ENCODE data around the gene BRD2.

BRD2 gene

DNA sequence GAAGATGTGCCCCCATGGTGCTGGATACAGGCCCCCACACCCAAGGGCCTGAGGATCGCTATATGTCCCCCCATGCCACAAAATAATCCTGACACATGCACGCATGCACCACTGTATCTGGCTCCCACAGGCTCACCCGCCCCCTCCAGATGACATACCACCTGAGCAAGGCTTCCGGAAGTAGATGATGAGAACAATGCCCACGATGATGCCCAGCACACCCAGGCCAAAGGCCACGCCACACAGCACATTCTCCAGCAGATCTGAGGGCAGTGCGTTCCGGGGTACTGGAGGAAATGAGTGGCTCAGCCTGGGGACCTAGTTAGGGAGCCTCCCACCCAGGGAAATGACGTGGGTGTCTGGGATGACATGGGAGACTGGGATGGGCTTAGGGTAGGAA is 19.3 kb upstream of the BRD2 start:
- DNase-seq (ENCODE audit: low spot score) = no peak

GRCh38 chr6:32950010-32950409 is 18.4 kb upstream of the BRD2 start:
- DNase-seq (ENCODE audit: low spot score) = no peak

- no peak for DNase-seq (ENCODE audit: low spot score)
These were observed 17.9 kb upstream of the BRD2 start for GRCh38 chr6:32950449-32950848.

- peak; percentile 97 for DNase-seq (ENCODE audit: low spot score)
These were observed 15.3 kb upstream of the BRD2 start, which contains the start of gene HLA-DMA for GRCh38 chr6:32952817-32953739. HLA-DMA (minus strand) TSS chr6:32953097; CDS start chr6:32953036, 61 bp downstream.

- DNase-seq (ENCODE audit: low spot score) = no peak
These were observed 14.6 kb upstream of the BRD2 start for GRCh38 chr6:32953775-32954174.

- no peak for DNase-seq (ENCODE audit: low spot score)
These were observed 14.1 kb upstream of the BRD2 start for GRCh38 chr6:32954267-32954666.

DNA sequence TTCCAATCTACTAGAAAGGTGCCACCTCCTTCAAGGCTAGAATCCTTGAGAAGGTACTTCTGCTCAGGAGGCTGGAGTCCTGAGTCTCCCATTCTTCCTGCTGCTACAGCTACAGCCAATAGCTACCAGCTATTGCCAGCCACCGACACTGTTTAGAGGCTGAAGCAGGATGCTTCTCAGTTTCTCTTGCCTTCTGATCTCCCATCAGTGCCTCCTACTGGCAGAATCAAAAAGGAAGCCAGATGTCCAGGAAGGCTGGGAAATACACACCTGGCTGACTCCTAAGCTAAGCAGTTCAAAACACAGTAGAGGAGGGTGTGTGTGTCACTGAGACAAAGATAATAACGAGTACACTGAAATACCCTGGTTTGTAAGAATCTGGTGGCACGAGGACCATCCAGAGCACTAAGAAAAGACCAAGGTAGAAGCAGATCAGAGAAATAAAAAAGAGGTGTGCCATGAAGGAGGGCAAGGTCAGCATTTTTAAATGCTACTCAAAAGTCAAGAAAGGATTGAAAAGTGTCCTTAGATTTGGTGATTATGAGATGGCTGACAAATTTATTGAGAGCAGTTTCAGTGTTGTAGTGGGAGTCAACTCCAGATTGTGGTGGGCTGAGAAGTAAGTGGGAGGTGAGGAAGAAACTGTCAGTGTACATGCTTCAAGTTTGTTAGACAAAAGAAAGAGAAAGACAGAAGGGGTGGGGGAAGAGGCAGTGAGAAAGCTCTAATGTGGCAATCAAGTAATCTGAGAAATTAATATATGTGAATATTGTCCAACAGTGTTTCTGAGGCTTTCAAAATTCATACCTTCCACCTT is 13.2 kb upstream of the BRD2 start:
- no peak for DNase-seq (ENCODE audit: low spot score)

GRCh38 chr6:32956176-32956575 is 12.2 kb upstream of the BRD2 start:
- DNase-seq (ENCODE audit: low spot score) = no peak

DNA sequence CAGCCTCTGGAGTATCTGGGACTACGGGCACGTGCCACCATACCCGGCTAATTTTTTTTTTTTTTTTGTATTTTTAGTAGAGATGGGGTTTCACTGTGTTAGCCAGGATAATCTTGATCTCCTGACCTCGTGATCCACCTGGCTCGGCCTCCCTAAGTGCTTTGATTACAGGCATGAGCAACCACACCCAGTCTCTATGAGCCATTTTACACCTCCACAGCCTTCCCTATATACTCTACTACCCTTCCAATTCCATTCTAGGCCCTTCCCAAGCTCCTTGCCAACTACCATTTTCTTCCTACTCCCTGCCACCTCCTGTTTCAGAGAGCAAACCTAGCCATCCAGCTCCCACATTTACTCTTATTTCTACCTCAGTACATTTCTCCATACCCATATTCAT is 7.8 kb upstream of the BRD2 start:
- no peak for DNase-seq (ENCODE audit: low spot score)

DNA sequence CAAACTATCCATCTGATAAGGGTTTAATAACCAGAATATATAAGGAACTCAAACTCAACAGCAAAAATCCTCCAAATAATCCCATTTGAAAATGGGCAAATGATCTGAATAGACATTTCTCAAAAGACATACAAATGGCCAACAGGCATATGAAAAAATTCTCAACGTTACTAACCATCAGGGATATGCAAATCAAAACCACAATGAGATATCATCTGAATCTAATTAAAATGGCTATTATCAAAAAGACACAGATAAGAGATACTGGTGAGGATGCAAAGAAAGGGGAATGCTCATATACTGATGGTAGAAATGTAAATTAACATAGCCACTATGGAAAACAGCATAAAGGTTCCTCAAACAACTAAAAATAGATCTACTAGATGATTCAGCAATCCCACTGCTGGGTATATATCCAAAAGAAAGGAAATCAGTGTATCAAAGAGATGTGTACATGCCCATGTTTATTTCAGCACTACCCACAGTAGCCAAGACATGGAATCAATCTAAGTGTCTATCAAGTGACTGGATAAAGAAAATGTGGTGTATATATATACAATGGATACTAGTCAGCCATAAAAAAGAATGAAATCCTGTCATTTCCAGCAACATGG is 6.1 kb upstream of the BRD2 start:
- no peak for DNase-seq (ENCODE audit: low spot score)

DNA sequence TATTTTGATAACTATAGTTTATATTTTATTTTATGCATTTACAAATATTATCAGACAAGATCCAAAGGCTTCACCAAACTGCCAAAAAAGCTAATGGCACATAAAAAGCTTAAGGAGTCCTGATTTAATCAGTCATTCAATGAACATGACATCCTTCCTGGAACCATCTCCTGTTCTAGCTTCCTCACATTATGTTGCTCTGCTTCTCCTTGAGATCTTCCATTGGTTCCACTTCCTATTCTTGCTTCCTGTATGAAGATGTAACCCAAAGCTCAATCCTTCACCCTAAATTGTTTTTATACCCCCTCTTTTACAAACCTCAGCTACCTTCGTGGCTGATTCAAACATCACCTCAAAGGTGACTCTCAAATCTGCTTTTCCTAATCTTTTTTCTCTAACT is 4.5 kb upstream of the BRD2 start:
- DNase-seq (ENCODE audit: low spot score) = no peak

- DNase-seq (ENCODE audit: low spot score) = no peak
These were observed 3.6 kb upstream of the BRD2 start for GRCh38 chr6:32964776-32965175.

DNA sequence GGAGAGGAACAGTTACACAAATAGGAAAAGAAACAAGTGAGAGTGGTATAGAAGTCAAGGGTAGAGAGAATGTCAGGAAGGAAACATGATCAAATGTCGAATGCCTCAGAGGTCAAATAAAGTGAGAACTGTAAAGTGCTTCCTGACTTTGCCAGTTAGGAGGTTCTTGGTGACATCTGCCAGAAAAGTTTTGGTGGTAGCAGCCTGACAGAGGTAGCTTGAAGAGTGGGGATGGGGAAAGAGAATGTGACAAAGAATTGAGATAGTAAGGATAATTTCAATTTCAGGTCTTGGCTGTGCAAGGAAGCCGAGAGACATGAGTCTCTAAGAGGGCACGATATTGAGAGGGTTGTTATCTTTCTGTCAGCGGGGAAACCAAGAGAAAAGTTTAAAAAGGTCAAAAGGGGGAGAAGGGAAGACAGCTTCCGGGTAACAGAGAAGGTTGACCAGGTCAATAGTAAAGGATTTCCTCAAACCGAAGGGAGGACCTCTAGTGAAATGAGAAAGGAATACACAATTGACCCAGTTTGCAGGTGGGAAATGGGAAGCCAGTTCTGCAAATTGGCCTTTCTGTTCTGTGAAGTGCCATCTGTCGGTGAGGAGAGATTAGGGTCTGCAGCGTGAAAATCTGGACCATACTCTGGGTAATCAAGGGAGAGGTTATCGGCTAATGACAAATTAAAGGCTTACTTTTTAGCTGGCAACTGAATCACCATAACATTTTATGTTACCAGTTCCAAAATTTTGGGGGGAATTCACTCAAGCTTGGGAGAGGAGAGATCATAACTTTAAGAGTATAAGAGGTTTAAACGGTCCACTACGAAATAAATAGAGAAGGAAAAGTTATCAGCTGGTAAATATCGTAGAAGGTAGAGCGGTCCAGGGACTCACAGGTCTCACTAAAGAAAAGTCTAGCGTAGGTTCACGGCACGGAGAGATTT is 973 bp upstream of the BRD2 start:
- DNase-seq (ENCODE audit: low spot score) = peak; percentile 87

DNA sequence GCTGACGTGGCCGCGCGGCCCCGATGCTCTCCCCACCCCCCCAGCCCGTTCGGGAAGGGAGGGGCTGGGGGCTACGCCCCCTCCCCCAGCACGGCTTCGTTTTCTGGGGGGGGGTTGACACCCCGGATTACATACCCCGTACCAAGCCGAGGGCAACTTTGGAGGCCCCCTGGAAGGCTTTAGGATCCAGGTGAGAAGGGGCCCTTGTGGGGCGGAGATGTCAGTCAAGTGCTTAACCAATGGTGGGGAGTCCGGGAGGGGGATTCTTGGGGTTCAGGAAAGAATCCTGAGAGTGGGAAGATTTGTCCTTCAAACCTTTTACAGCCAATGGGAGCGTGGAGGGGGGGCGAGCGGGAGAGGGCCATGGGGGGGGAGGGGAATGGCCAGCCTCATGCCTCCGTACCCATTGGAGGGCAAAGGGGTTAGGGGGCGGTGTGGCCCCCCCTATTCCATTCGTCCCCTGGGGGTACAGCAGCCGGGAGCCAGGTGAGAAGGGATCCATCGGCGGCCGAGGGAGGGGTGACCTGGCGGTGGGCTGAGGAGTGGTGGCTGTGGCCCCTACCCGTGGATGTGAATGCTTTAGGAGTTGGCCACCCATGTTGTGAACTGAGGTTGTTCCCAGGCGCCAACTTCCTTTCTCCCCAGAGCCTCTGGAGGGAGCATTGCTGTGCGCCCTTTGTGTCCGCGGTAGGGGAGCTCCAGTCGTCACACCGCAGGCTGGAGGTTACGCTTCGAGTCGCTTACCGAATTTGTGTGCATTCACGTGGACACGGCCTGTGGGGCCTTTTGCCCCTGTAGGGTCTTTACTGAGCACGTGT is 682 bp downstream of the BRD2 start:
- peak; percentile 88 for DNase-seq (ENCODE audit: low spot score)

DNA sequence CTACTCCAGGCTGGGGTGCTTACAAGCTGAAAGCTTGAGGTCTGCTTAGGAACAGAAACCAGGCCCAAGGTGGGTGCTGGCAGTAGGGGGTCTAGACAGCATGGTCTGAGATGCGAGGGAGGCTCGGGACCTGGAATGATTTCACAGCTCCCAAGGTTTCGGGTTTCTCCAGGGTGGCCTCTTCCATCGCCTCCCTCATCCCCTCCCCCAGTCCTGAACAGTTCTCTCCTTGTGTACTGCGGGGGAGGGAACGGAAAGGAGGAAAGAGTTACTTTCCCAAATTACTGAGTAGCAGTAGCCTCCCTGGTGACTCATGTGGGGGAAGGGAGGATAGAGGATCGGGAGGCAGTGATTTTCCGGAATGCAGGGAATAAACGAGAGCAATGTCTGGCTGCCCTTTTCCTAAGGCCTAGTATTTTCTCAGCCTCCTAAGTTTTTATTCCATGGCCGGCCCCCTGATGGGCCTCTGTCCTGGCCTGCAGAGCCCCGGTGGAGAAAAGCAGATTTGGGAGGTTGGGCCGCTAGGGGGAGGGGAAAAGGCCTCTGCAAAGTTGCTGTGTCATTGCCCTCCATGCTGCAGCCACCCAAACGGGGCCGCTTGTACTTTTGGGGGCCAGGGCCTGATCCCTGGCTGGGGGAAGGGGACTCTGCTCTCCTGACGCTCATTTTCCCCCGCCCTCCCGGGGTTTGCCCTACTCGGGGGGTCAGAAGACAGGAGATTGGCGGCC is 1.5 kb downstream of the BRD2 start:
- peak; percentile 83 for DNase-seq (ENCODE audit: low spot score)

DNA sequence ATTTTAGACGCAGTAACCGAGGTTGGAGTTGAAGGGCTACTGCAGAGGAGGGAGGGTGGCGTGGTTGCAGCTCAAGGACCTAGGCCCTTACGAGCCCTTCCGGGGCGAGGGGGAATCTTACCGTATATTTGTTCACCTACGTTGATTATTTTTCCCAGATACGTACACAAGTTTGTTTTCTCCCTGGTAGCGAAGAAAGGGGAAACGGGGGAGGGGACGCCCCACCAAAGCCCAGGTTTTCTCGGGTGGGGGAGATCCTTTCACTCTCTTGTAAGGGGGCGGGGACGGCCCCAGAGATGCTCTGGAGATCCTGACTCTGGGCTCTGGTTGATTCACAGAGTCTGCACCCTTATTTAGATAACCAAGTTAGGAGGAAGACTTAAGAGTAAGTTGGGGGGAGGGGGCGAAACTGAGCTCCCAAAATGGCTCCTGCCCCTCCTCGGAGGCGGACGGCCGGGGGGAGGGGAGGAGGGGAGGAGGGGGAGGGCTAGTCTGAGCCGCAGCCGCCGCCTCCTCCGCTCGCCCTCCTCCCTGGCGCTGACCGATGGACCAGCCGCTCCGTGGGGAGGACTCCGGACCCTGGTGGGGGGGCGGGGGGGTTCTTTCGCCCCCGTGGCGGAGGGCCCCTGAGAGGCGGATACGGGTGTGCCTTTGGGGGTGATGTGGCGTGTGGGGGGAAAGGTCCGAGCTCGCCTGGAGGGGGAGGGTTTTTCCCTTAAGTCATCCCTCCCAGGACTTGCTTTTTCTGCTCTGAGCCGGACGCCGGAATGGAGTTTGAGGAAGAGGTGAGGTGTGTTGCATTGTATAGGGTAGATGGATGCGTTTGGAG is 2.2 kb downstream of the BRD2 start:
- DNase-seq (ENCODE audit: low spot score) = peak; percentile 78

DNA sequence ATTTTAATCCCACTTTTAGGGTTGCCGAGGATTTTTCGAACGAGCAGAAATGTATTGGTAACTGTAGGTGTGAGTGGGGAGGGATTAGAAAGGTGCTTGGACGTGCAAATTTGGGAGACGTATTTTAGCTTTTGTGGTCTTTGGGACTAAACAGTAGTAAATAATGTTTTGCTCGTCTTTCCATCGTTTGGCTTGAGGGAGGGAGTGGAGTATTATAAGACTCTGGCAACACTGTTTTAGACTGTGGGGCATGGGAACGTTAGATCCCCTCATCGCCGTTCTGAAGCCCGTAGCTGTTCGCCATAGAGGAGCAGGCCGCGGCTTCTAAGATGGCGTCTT is 2.8 kb downstream of the BRD2 start:
- DNase-seq (ENCODE audit: low spot score) = no peak

GRCh38 chr6:32971581-32972352 is 3.4 kb downstream of the BRD2 start:
- peak; percentile 100 for DNase-seq (ENCODE audit: low spot score)
